HT-29 (cell line): ENCODE measurements around the gene ADAMTSL2. TPM values are rescaled to one million over a fixed set of nuclear protein-coding genes. Genes with fewer than 3 reads are reported as not detected.

ENCODE experiments used
- DNase-seq: peaks from one replicate; pipeline ENCODE4 v3.0.0-alpha.2; 2015; ENCODE audit warnings: low spot score
- total RNA-seq: library from RNA; depleted of rRNA; stranded (reverse); fragments of >200 nt; shearing (Covaris generic); gene quantifications from 2 replicates; pipeline ENCODE4 v1.2.3, GENCODE V29; 2014

Gene ADAMTSL2
- total RNA-seq, 1 experiment from 2014 or later: 0.25 TPM

- peak; percentile 91 for DNase-seq
Measured at GRCh38 chr9:133532937-133533668, 1.4 kb upstream of the ADAMTSL2 start.

DNA sequence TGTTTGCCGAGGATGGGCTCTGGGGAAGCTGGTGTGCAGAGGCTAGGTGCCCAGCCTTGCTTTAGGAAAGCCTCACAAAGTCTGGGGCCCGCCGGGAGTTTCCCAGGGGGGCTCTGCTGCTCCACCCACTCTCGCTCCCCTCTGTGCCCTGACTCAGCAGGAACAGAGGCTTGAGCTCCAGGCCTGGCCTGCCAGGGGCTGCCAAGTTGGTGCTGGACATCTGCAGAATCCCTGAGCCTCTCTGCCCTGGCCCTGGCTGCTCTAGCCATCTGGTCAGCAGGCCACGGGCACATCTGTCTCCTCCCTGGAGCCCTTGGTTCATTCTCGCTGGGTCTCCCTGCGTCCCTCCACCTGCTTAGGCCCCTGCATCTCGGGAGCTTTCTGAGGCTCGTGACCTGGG, 647 bp upstream of the ADAMTSL2 start:
- no peak for DNase-seq

GRCh38 chr9:133535306-133535877, 888 bp downstream of the ADAMTSL2 start:
- no peak for DNase-seq

GRCh38 chr9:133536080-133536479, 1.6 kb downstream of the ADAMTSL2 start:
- DNase-seq: no peak

- no peak for DNase-seq
Measured at GRCh38 chr9:133536536-133536935, 2.0 kb downstream of the ADAMTSL2 start.

GRCh38 chr9:133537257-133537656, 2.8 kb downstream of the ADAMTSL2 start:
- DNase-seq: no peak

DNA sequence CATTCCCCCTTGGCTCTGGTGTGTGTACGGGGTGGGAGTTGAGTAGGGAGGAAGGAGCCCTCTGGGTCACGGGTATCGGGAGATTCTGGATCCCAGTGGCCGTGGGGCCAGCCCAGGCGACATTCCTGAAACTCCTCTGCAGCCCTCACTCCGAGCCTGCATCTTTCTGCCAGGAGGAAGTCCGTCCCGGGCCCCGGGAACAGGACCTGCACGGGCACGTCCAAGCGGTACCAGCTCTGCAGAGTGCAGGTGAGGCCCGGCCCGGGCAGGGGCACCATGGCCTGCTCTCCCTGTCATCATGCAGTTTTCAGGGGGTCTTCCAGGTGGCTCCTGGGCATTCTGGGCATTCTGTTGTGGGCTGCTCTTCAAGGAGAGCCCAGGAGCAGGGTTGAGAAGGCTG, 3.7 kb downstream of the ADAMTSL2 start:
- DNase-seq: no peak

DNA sequence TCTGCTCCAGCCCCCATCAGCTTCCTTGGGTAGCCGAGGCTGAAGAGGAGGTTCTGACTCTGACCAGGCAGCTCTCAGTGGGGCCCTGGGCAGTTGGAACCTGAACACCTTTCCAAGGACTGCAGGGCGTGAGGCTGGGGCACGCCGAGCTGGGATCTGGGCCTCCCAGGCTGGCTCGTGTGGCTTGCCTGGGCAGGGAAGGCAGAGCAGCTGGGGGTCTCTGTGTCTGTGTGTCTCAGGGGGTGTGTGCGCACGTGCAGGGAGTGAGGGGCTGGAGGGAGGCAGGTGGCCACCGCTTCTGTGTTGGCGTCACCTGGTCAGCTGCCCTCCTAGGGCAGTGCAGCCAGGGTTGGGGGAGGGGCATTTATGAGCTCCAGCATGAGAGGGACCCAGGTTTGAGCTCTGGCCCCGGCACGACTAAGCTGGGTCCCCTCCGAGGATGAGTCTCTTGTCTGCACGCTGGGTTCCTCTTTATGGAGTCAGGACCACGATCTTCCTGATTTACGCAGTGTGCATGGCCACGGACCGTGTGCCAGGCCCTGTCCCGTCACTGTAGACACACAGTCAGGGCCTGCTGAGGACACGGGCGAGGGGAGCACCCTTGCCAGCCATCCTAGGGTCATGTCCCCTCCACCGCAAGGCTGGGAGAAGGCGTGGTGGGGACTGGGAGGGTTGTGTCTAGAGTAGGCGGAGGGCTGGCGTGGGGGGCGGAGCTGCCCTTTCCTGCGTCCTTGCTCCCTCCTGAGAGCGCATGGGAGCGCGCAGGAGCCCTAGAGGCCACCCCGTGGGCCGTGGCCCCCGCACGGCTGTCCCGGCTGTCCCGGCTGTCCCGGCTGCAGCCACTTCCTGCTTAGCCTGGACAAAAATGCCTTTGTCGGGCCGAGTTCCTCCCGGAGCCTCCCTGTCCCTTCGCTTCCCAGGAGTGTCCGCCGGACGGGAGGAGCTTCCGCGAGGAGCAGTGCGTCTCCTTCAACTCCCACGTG, 4.6 kb downstream of the ADAMTSL2 start:
- peak; percentile 45 for DNase-seq

- DNase-seq: no peak
Measured at GRCh38 chr9:133539991-133540697, 5.6 kb downstream of the ADAMTSL2 start.

DNA sequence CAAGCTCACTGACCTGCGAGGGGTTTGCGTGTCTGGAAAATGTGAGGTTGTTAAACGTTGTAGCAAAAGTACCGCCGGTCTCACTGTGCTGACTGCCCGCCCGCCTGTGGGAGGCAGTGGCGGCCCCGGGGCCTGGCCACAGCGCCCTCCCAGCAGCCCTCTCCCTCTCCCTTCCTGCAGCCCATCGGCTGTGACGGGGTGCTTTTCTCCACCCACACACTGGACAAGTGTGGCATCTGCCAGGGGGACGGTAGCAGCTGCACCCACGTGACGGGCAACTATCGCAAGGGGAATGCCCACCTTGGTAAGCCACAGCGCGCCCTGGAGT, 6.2 kb downstream of the ADAMTSL2 start:
- no peak for DNase-seq

DNA sequence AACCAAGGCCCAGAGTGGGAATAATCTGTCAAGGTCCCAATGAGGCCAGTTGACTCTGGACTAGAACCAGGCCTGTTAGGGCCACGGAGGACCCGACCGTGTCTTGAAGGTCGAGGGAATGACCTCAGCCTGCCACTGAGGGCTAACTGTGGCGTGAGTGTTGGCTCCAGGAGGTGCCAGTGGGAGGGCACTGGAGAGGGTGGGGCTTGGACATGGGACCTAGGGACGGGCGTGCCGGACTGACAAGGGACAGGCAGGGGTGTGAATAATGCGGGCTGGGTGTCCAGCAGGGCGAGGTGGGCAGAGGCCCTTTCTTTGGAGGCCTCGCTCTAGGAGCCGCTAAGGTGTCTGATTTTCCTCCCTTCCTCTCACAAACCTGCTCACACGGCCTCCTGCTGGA, 7.5 kb downstream of the ADAMTSL2 start:
- DNase-seq: no peak

- DNase-seq: no peak
Measured at GRCh38 chr9:133543772-133544467, 9.4 kb downstream of the ADAMTSL2 start.

DNA sequence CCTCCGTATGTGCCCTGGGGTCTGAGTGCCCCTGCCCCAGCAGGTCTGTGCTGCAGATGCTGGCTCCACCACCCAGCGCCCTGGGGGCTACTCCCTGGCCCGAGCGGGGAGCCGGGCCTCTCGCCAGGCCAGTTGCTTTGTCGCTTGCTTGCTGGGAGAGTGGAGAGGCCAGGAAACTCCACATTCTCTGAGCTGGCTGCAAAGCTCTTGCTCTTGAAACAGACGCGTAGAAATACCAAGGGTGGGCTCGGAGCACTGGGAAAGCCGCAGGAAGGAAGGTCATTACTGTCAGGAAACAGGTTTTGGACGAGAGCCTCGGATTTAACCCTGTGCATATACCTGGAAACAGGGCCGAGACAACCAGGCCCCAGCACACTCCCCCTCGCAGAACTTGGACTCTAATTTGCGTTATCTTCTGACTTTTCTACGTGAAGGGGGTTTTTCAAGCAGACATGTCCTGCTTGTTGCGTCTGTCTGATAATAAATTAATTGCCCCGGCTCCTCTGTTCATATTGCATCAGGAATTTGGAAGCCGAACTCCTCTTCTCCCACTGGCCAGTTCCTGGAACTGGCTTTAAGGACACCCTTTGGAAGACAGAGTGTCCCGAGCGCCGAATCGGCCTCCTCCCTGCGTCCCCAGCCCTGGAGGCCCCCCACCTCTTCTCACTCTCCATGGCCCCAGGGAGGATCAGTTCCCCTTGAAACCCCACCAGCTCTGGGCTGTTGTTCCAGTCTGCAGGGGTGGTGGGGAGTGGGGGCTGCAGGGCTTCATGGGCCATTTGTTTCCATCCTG, 11.2 kb downstream of the ADAMTSL2 start:
- no peak for DNase-seq

DNA sequence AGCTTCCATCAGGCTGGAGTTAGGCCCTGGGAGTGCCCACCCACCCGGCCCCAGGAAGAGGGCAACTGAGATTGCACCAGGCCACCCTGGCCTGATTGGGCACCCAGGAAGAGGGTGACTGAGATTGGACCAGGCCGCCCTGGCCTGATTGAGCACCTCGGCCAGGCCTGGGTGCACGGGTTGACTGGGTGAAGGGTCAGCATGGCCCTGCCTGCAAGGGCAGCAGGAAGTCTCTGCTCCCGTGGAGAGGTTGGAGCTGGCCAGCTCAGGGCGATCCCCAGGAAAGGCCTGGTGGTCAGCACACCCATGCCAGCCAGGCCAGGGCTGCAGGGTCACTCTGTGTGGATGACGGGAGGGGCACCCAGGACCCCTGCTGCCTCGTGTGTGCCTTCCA, 11.8 kb downstream of the ADAMTSL2 start:
- DNase-seq: no peak

GRCh38 chr9:133547116-133547515, 12.6 kb downstream of the ADAMTSL2 start:
- DNase-seq: no peak

- DNase-seq: no peak
Measured at GRCh38 chr9:133551446-133551845, 16.9 kb downstream of the ADAMTSL2 start.

DNA sequence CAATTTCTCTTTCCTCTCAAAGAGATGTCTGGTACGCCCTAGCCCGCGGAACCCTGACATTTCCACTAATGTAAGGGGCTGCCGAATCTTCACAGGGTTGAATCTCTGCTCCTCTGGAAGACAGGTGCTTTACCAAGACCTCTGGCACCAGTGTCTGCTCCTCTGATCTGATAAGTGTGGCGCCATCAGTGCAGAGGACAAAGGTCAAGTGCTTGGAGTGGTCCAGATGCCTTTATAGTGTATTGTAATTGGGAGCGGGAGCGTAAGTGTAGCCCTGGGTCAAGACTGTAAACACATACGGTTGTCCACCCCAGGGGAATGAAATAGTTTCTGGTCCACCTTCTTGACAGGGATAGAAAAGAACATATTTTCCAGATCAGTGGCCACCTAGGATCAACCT, 17.7 kb downstream of the ADAMTSL2 start:
- DNase-seq: no peak

- no peak for DNase-seq
Measured at GRCh38 chr9:133553123-133553522, 18.6 kb downstream of the ADAMTSL2 start.

DNA sequence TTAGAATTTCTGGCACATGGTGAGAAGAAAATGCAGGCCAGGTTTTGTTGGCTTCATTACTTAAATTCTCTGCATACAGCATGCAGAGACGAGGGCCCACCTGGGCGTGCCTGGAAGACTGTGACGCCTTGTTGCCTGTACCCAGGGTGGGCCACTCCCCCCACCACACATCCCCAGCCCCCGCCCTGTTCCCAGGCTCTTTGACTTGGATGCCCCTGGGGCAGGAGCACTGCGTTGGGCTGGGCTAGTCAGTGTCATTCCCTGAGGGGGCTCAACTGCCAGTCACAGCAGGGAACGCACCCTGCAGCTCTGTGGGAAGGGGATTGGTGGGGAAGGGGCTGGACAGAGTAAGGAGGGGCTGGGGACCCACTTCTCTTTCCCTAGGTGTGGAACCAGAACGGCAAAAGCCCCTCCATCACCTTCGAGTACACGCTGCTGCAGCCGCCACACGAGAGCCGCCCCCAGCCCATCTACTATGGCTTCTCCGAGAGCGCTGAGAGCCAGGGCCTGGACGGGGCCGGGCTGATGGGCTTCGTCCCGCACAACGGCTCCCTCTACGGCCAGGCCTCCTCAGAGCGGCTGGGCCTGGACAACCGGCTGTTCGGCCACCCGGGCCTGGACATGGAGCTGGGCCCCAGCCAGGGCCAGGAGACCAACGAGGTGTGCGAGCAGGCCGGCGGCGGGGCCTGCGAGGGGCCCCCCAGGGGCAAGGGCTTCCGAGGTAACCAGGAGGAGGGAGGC, 19.6 kb downstream of the ADAMTSL2 start:
- DNase-seq: no peak

DNA sequence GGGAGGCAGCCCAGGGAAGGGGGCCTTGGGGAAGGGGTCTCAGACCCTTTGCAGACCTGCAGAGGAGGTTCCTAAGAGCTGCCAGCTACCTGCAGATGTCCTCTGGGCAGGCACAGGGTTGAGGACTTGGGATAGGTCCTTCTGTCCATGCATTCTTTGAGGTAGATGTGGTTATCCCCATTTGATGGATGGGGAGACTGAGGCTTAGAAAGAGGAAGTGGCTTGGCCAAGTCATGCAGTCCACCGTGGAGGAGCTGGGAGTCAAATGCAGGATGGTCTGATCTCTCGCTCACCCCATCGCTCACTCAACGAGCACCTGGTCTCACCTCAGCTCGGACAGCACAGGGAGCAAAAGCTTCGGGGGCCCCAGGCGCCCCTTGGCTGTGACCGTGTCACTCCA, 20.2 kb downstream of the ADAMTSL2 start:
- DNase-seq: no peak
